ENCODE data around the gene DCUN1D2.

GRCh38 chr13:113413898-113414282 lies 76.6 kb downstream of the DCUN1D2 start:
- TF ChIP-seq CTCF (IDR thresholded peaks at IDR 0.05; ENCODE audit: low read length) (no peak), EZH2phosphoT487 (IDR thresholded peaks at IDR 0.05; ENCODE audit: low read length) (no peak), EZH2 (optimal IDR thresholded peaks at IDR 0.05; ENCODE audit: low read depth, low read length) (no peak)
